ENCODE results near the gene MRLN. TPM values are rescaled to one million over a fixed set of nuclear protein-coding genes. Genes with fewer than 3 reads are reported as not detected.

The MRLN gene
- total RNA-seq, 4 donors from 2014 or later: not detected

- Histone ChIP-seq H3K36me3 (no peaks in the 10 kb centered on the region), H3K4me1 (peaks cover 0 to 29% (median 9%) of the 10 kb centered on the region in 3 donors), H3K27ac (peak within 1 kb of the TSS; percentile 16 to 70 (median 57)), H3K9me3 (no peaks in the 10 kb centered on the region), H3K4me3 (peak within 1 kb of the TSS; percentile 59 to 77 (median 68)), H3K27me3 (peaks cover 0 to 32% (median 0%) of the 10 kb centered on the region in 4 donors)
- 0% methylated on average over 15 of the region's 68 CpGs; no CpG with 5 or more reads in 1 of the 2 donors for WGBS, 2 donors
- TF ChIP-seq POLR2A (IDR thresholded peaks at IDR 0.05) (no peak), CTCF (IDR thresholded peaks at IDR 0.05) (peak in 3 of 6 experiments; percentile 21 to 47 (median 26))
- intact Hi-C loops (cut with DNase I): no loop called here
- no peak for DNase-seq
Observed at GRCh38 chr10:59709395-59710125, 43.7 kb downstream of the MRLN start, which contains the start of gene SLC16A9. Gene SLC16A9 (minus strand): TSS chr10:59709850. CDS start chr10:59684291, 25,559 bp downstream.

- TF ChIP-seq CTCF (IDR thresholded peaks at IDR 0.05) (no peak), POLR2A (IDR thresholded peaks at IDR 0.05) (no peak)
- H3K9me3 ChIP-seq: no peaks in the 10 kb centered on the region
- H3K27me3 ChIP-seq: peaks cover 0 to 32% (median 0%) of the 10 kb centered on the region in 4 donors
- peaks cover 0 to 29% (median 9%) of the 10 kb centered on the region in 3 donors for H3K4me1 ChIP-seq
- H3K4me3 ChIP-seq: peak overlapping the region; percentile 59 to 77 (median 68)
- H3K36me3 ChIP-seq: no peaks in the 10 kb centered on the region
- peak overlapping the region in 3 of 4 donors; percentile 16 to 70 (median 65) for H3K27ac ChIP-seq
- intact Hi-C loops (cut with DNase I): no loop called here
- WGBS, 2 donors: 0% methylated on average over 6 to 16 of the region's 42 CpGs
- no peak for DNase-seq
Observed at GRCh38 chr10:59708816-59709394, 44.4 kb downstream of the MRLN start.

DNA sequence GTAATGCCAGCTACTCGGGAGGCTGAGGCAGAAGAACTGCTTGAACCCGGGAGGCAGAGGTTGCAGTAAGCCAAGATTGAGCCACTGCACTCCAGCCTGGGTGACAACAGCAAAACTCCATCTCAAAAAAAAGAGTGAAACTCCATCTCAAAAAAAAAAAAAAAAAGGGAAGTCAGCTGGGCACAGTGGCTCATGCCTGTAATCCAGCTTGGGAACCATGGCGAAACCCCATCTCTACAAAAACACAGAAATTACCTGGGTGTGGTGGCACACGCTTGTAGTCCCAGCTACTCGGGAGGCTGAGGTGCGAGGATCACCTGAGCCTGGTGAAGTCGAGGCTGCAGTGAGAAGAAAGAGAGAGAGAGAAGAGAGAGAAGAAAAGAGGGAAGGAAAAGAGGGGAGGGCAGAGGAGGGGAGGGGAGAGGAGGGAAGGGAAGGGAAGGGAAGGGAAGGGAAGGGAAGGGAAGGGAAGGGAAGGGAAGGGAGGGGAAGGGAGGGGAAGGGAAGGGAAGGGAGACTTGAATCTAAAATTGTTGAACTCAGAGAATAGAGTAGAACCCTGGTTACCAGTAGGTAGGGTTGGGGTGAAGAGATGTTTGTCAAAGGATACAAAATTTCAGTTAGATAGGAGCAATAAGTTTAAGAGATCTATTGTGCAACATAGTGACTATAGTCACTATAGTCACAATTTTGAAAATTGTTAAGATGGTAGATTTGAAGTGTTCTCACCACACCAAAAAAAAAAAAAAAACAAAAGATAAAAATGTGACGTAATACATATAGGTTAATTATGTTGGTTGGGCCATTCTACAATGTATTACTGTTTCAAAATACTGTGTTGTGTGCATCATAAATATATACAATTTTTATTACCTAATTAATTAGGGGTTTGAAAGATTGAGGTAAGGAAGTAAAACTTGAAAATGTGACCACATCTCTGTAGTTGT is 46.1 kb downstream of the MRLN start:
- intact Hi-C loops (cut with DNase I): no loop called here

DNA sequence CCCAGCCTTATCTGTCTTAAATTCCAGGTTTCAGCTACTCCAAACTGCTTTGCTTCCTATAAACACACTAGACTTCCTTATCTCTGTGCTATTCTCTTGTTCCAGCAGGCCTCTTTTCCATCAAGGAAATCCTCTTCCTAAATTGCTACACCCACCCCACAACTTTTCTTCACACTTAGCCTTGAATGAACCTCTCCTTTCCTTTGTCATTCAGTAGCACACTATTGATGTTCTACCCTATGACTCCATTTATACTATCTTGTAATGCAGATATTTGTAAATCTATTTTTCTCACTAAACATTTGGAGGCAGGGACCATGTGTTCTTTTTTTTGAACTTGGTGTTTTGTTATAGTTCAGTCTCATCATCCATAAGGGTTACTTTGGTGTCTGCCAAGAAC is 47.3 kb downstream of the MRLN start:
- DNase-seq: no peak
- peaks cover 0 to 32% (median 0%) of the 10 kb centered on the region in 4 donors for H3K27me3 ChIP-seq
- peaks cover 0 to 29% (median 9%) of the 10 kb centered on the region in 3 donors for H3K4me1 ChIP-seq
- intact Hi-C loops (cut with DNase I): no loop called here
- no peak overlapping the region for H3K27ac ChIP-seq
- no peaks in the 10 kb centered on the region for H3K36me3 ChIP-seq
- no peak overlapping the region for H3K4me3 ChIP-seq
- TF ChIP-seq POLR2A (IDR thresholded peaks at IDR 0.05): no peak
- TF ChIP-seq CTCF (IDR thresholded peaks at IDR 0.05): no peak
- H3K9me3 ChIP-seq: no peaks in the 10 kb centered on the region

More for the DNA sequence above, 46.1 kb downstream of the MRLN start:
- no peaks in the 10 kb centered on the region for H3K36me3 ChIP-seq
- H3K4me1 ChIP-seq: peaks cover 0 to 29% (median 9%) of the 10 kb centered on the region in 3 donors
- no peak overlapping the region for H3K27ac ChIP-seq
- peaks cover 0 to 32% (median 0%) of the 10 kb centered on the region in 4 donors for H3K27me3 ChIP-seq
- DNase-seq: no peak
- 92 to 96% methylated on average over 6 to 8 of the region's 8 CpGs for WGBS, 2 donors
- H3K9me3 ChIP-seq: no peaks in the 10 kb centered on the region
- H3K4me3 ChIP-seq: no peak overlapping the region
- TF ChIP-seq POLR2A (IDR thresholded peaks at IDR 0.05) (no peak), CTCF (IDR thresholded peaks at IDR 0.05) (no peak)

Data from esophagus squamous epithelium (tissue), 5 donors.